K562 (cell line): ENCODE data around the gene SH3BGRL2. TPM values are rescaled to one million over a fixed set of nuclear protein-coding genes. Genes with fewer than 3 reads are reported as not detected.
A peak's percentile ranks its signal among the peaks of the same experiment; 100 is the strongest.

Source experiments
- ATAC-seq: fragments of 200-7000 bp; cut with Tn5 transposase; 3 replicates; pipeline ENCODE4 v1.9.1; 2020; ENCODE audit warnings: moderate library complexity
- BruUV-seq: library from RNA; stranded (reverse); fragments of 400-500 nt; replicated peaks from 2 replicates; lab custom pipeline; 2021; lab: Mats Ljungman, UMichigan
- CTCF ChIA-PET: fragments of 300-600 bp; formaldehyde crosslinking; extraction: SDS; loops from one replicate; lab custom pipeline; 2021; ENCODE audit warnings: low intra/inter-chr PET ratio; lab: Yijun Ruan, JAX
- POLR2A ChIA-PET: fragments of 300-600, 350-650 bp; sonication (Branson Sonifier 250); formaldehyde crosslinking; extraction: SDS; loops from one replicate; lab custom pipeline; 2021; ENCODE audit warnings: antibody characterized with exemption, inconsistent platforms; lab: Yijun Ruan, JAX
- DNase-seq, 4 experiments: peaks; one replicate each; pipeline versions ENCODE4 v3.0.0 to v3.0.0-alpha.2; 2011 to 2018; ENCODE audit warnings: low spot score in 3 of 4, mixed read lengths in 3 of 4; ENCODE audit errors: extremely low read depth in 1 of 4
- FAIRE-seq: peaks from 2 replicates; lab custom pipeline; 2011; peaks lifted over from hg19 to GRCh38; lab: Jason Lieb, UNC
- H2AFZ ChIP-seq: 2 replicates; pipeline ENCODE4 v1.6.0; 2011; ENCODE audit warnings: low read depth, low read length, control low read depth, inconsistent platforms
- H3K27ac ChIP-seq: fragments of 200-600 bp; 3 replicates; pipeline ENCODE4 v1.8.0; 2011; ENCODE audit warnings: low read depth, mild to moderate bottlenecking, control low read depth, inconsistent platforms, low read length, moderate library complexity, mixed read lengths; ENCODE audit errors: extremely low read depth
- H3K27me3 ChIP-seq, 2 experiments: fragments of 300-600 bp in 1 of 2; 2 replicates in 1 of 2; 3 replicates in 1 of 2; pipeline versions ENCODE4 v1.6.0 to v1.8.0; 2011; ENCODE audit warnings: inconsistent platforms in 2 of 2, low read length in 2 of 2, mild to moderate bottlenecking in 1 of 2, mixed read lengths in 1 of 2, moderate library complexity in 1 of 2; ENCODE audit not compliant: control insufficient read depth in 2 of 2, insufficient read depth in 2 of 2
- H3K36me3 ChIP-seq: fragments of 300-600 bp; 3 replicates; pipeline ENCODE4 v1.8.0; 2011; ENCODE audit warnings: mild to moderate bottlenecking, low read length, inconsistent platforms; ENCODE audit not compliant: control insufficient read depth, insufficient read depth
- H3K4me1 ChIP-seq, 2 experiments: fragments of 200-600 bp in 1 of 2; replicated peaks in 1 of 2; 2 replicates in 1 of 2; 3 replicates in 1 of 2; pipeline versions ENCODE4 v1.5.1 to v1.8.0; 2011; ENCODE audit warnings: inconsistent platforms in 2 of 2, low read length in 2 of 2, mild to moderate bottlenecking in 1 of 2, mixed read lengths in 1 of 2, moderate library complexity in 1 of 2; ENCODE audit not compliant: control insufficient read depth in 2 of 2, insufficient read depth in 2 of 2
- H3K4me2 ChIP-seq: 2 replicates; pipeline ENCODE4 v1.6.1; 2011; ENCODE audit warnings: low read length, control low read depth, inconsistent platforms, mixed read lengths; ENCODE audit not compliant: insufficient read depth
- H3K4me3 ChIP-seq: fragments of 200-600 bp; sonication (generic), shearing (Covaris generic); 2 replicates; pipeline ENCODE4 v1.5.1; 2016; ENCODE audit warnings: control low read depth, inconsistent platforms
- H3K79me2 ChIP-seq: fragments of 200-600 bp; 3 replicates; pipeline ENCODE4 v1.8.0; 2011; ENCODE audit warnings: low read length, inconsistent platforms; ENCODE audit not compliant: control insufficient read depth, insufficient read depth
- H3K9ac ChIP-seq, 2 experiments: 2 replicates each; pipeline versions ENCODE4 v1.6.0 to v1.6.1; 2011; ENCODE audit warnings: low read depth in 2 of 2, low read length in 2 of 2, control low read depth in 1 of 2, inconsistent platforms in 1 of 2, mild to moderate bottlenecking in 1 of 2, mixed read lengths in 1 of 2; ENCODE audit not compliant: insufficient read depth in 1 of 2
- H3K9me1 ChIP-seq: one replicate; pipeline ENCODE4 v1.6.0; 2011; ENCODE audit warnings: inconsistent platforms, mild to moderate bottlenecking, low read length, moderate library complexity; ENCODE audit not compliant: control insufficient read depth, insufficient read depth
- H3K9me3 ChIP-seq: replicated peaks from 2 replicates; pipeline ENCODE4 v1.5.1; 2011; ENCODE audit warnings: low read depth, low read length, inconsistent platforms; ENCODE audit not compliant: control insufficient read depth, insufficient read depth
- H4K20me1 ChIP-seq: replicated peaks from 2 replicates; pipeline ENCODE4 v1.6.1; 2011; ENCODE audit warnings: low read length, inconsistent platforms, mixed read lengths; ENCODE audit not compliant: control insufficient read depth, insufficient read depth
- CCNT2 ChIP-seq: IDR thresholded peaks from 2 replicates; pipeline ENCODE4 v1.6.1; 2011; ENCODE audit warnings: borderline replicate concordance, low read depth, mild to moderate bottlenecking, moderate library complexity, mixed read lengths, low read length; ENCODE audit not compliant: insufficient read length; ENCODE audit errors: extremely low read depth
- ELF1 ChIP-seq: fragments of 200-800 bp; sonication (Bioruptor generic); IDR thresholded peaks from 2 replicates; pipeline ENCODE4 v1.6.1; 2016; ENCODE audit warnings: missing genetic modification characterization, missing compliant biosample characterization
- EWSR1 ChIP-seq: fragments of 450-650 bp; IDR thresholded peaks from 2 replicates; pipeline ENCODE4 v1.6.1; 2018; ENCODE audit warnings: borderline replicate concordance, mild to moderate bottlenecking, low read depth, moderate library complexity; ENCODE audit not compliant: partially characterized antibody
- EZH2 ChIP-seq: IDR thresholded peaks from 2 replicates; pipeline ENCODE4 v1.6.1; 2012; ENCODE audit warnings: low read depth, mild to moderate bottlenecking, inconsistent platforms, low read length, borderline replicate concordance
- HDAC6 ChIP-seq: IDR thresholded peaks from 2 replicates; pipeline ENCODE4 v1.6.1; 2012; ENCODE audit warnings: low read depth, mild to moderate bottlenecking, control low read depth, inconsistent platforms, low read length, moderate library complexity
- HMG20A ChIP-seq: fragments of 450-650 bp; formaldehyde crosslinking; conservative IDR thresholded peaks from 2 replicates; pipeline ENCODE4 v1.4.0; 2020; ENCODE audit warnings: mild to moderate bottlenecking, mixed read lengths
- KAT2B ChIP-seq: IDR thresholded peaks from one replicate; pipeline ENCODE4 v1.6.1; 2012; ENCODE audit warnings: low read depth, mild to moderate bottlenecking, control low read depth, inconsistent platforms, low read length, moderate library complexity
- MCM3 ChIP-seq: fragments of 450-650 bp; IDR thresholded peaks from 2 replicates; pipeline ENCODE4 v1.6.1; 2016
- MED1 ChIP-seq: sonication (generic); formaldehyde crosslinking; IDR thresholded peaks from 2 replicates; pipeline ENCODE4 v1.8.1; 2023; ENCODE audit warnings: missing genetic modification reagents, borderline replicate concordance
- NFATC3 ChIP-seq: fragments of 450-650 bp; IDR thresholded peaks from 2 replicates; pipeline ENCODE4 v1.6.1; 2017; ENCODE audit warnings: mild to moderate bottlenecking
- YBX1 ChIP-seq: fragments of 450-650 bp; IDR thresholded peaks from 2 replicates; pipeline ENCODE4 v1.7.1; 2016; ENCODE audit warnings: mild to moderate bottlenecking
- ZBTB7A ChIP-seq: IDR thresholded peaks from 2 replicates; pipeline ENCODE4 v1.6.1; 2011; ENCODE audit warnings: low read depth, mild to moderate bottlenecking, low read length, moderate library complexity, borderline replicate concordance; ENCODE audit not compliant: control insufficient read depth
- ZKSCAN1 ChIP-seq: fragments of 150-350 bp; IDR thresholded peaks from 2 replicates; pipeline ENCODE4 v1.6.1; 2016; ENCODE audit warnings: low read depth, low read length
- WGBS: fragments of 100-300 bp; shearing (Covaris generic); methylation state at CpG from one replicate; pipeline ENCODE4 v1.1.6; 2016; ENCODE audit warnings: low coverage, mixed read lengths; ENCODE audit not compliant: insufficient coverage; ENCODE audit errors: missing lambda C conversion rate; 5-methylcytosine and 5-hydroxymethylcytosine counted together
- in situ Hi-C: fragments of 300-500 bp; cut with MboI; formaldehyde crosslinking; loops from 4 replicates; pipeline ENCODE4 v1.15.0; 2018; ENCODE audit warnings: inconsistent platforms, mixed read lengths
- intact Hi-C: fragments of 100-400 bp; cut with micrococcal nuclease; formaldehyde crosslinking; loops from 2 replicates; pipeline ENCODE4 v1.14.2; 2022
- polyA plus RNA-seq, 8 experiments: library from polyadenylated mRNA; depleted of rRNA in 4 of 8; stranded (reverse) in 5 of 8; unstranded in 3 of 8; fragments of >200 nt; fragmentation: Nextera tagmentation in 2 of 8; fragmentation: Illumina TruSeq in 1 of 8; extraction: Ambion mirVana in 2 of 8; extraction: Trizol in 1 of 8; gene quantifications; 2 replicates each; pipeline versions ENCODE4 v1.2.1 to v1.2.3, GENCODE V29; 2011 to 2014; ENCODE audit warnings: inconsistent platforms in 1 of 8, missing spikeins in 1 of 8
- total RNA-seq, 7 experiments: library from RNA; depleted of rRNA in 6 of 7; stranded (reverse); fragments of >200 nt in 6 of 7; fragmentation: Illumina TruSeq in 2 of 7; extraction: Trizol in 2 of 7; gene quantifications; 2 replicates each; pipeline versions ENCODE4 v1.2.1 to v1.2.3, GENCODE V29; 2011 to 2021; ENCODE audit warnings: low replicate concordance in 1 of 7
- TF ChIP-seq, protein P1 (sequence below): fragments of 250-450 bp; sonication (Bioruptor Pico); IDR thresholded peaks from 2 replicates; pipeline ENCODE4 v1.4.0; 2020; ENCODE audit warnings: mild to moderate bottlenecking
- TF ChIP-seq, protein P2 (sequence below), 2 experiments: IDR thresholded peaks in 1 of 2; conservative IDR thresholded peaks in 1 of 2; 2 replicates each; pipeline ENCODE4 v1.6.1; 2016; ENCODE audit warnings: low read depth in 2 of 2, mild to moderate bottlenecking in 1 of 2, missing compliant biosample characterization in 1 of 2, missing genetic modification characterization in 1 of 2, moderate library complexity in 1 of 2
- TF ChIP-seq, protein P3 (sequence below): fragments of 150-350 bp; conservative IDR thresholded peaks from 2 replicates; pipeline ENCODE4 v1.6.1; 2014; ENCODE audit warnings: low read length

The SH3BGRL2 gene
- total and polyA plus RNA-seq, 9 of the 15 experiments (the other 6 are each of a cell fraction or from before 2014, with no cell fraction given), result 4.4 to 12.1 (median 7.3) TPM

DNA sequence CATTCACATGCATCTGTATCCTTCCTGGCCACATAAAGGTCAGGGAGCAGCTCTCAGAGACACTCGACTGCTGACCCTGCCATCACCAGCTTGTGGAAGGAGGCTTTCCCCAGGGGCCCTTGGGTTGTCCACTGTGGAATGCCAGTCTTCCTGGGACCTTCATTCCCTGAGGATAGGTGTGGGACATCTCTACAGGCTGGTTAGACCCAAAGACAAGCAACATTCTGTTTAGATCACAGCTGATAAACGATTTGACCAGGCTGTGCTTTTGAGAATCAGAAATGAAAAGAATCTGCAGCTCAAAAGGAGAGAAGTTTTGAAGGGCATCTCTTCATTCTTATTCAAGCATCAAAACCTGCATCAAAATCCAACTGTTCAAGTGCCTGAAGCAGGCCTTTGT is 18.2 kb upstream of the SH3BGRL2 start:
- H3K79me2 ChIP-seq, result no peaks in the 10 kb centered on the region
- H3K4me1 ChIP-seq, result peaks cover 0 to 37% of the 10 kb centered on the region in 2 experiments; a peak in 3 of 5 replicates
- intact Hi-C loops (no loop called here), in situ Hi-C loops (no loop called here)
- H3K4me2 ChIP-seq, result no peak overlapping the region
- CTCF ChIA-PET, result no interaction called here
- no peak overlapping the region for H3K4me3 ChIP-seq
- FAIRE-seq (no peak), DNase-seq (no peak), ATAC-seq (no peak)
- H3K27me3 ChIP-seq, result no peaks in the 10 kb centered on the region
- BruUV-seq, result no TSS peak
- H3K27ac ChIP-seq, result no peak overlapping the region
- H4K20me1 ChIP-seq, result no peaks in the 10 kb centered on the region
- POLR2A ChIA-PET, result interaction anchor here (1.0 to 1.6 kb wide), 3 partner anchors 9 to 13 kb away, joined by 4 read pairs; no protein-coding TSS in a partner anchor
- H3K9me3 ChIP-seq, result no peaks in the 10 kb centered on the region
- H3K9ac ChIP-seq, result no peak overlapping the region
- no peaks in the 10 kb centered on the region for H3K36me3 ChIP-seq
- 0 out of 2 replicates have a peak overlapping the region, but pooled peaks have one; percentile 4 for H2AFZ ChIP-seq
- 28% methylated on average over 2 of the region's 2 CpGs for WGBS
- no peaks in the 10 kb centered on the region for H3K9me1 ChIP-seq
- TF ChIP-seq EWSR1 (no peak), ZKSCAN1 (no peak), HDAC6 (no peak), MCM3 (no peak), ZBTB7A (no peak), EZH2 (no peak), YBX1 (no peak), KAT2B (no peak), CCNT2 (no peak), ELF1 (tag) (no peak), HMG20A (no peak), NFATC3 (no peak), MED1 (CRISPR knock-in tag) (no peak)
- TF ChIP-seq, protein P1, sequence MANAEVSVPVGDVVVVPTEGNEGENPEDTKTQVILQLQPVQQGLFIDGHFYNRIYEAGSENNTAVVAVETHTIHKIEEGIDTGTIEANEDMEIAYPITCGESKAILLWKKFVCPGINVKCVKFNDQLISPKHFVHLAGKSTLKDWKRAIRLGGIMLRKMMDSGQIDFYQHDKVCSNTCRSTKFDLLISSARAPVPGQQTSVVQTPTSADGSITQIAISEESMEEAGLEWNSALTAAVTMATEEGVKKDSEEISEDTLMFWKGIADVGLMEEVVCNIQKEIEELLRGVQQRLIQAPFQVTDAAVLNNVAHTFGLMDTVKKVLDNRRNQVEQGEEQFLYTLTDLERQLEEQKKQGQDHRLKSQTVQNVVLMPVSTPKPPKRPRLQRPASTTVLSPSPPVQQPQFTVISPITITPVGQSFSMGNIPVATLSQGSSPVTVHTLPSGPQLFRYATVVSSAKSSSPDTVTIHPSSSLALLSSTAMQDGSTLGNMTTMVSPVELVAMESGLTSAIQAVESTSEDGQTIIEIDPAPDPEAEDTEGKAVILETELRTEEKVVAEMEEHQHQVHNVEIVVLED, result no peak
- TF ChIP-seq, protein P2, sequence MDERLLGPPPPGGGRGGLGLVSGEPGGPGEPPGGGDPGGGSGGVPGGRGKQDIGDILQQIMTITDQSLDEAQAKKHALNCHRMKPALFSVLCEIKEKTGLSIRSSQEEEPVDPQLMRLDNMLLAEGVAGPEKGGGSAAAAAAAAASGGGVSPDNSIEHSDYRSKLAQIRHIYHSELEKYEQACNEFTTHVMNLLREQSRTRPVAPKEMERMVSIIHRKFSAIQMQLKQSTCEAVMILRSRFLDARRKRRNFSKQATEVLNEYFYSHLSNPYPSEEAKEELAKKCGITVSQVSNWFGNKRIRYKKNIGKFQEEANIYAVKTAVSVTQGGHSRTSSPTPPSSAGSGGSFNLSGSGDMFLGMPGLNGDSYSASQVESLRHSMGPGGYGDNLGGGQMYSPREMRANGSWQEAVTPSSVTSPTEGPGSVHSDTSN (CRISPR knock-in tag; IDR thresholded peaks at IDR 0.05; ENCODE audit: low read depth), result no peak
- TF ChIP-seq, protein P2 (tag; conservative IDR thresholded peaks at IDR 0.05; ENCODE audit: low read depth), result no peak
- TF ChIP-seq, protein P3, sequence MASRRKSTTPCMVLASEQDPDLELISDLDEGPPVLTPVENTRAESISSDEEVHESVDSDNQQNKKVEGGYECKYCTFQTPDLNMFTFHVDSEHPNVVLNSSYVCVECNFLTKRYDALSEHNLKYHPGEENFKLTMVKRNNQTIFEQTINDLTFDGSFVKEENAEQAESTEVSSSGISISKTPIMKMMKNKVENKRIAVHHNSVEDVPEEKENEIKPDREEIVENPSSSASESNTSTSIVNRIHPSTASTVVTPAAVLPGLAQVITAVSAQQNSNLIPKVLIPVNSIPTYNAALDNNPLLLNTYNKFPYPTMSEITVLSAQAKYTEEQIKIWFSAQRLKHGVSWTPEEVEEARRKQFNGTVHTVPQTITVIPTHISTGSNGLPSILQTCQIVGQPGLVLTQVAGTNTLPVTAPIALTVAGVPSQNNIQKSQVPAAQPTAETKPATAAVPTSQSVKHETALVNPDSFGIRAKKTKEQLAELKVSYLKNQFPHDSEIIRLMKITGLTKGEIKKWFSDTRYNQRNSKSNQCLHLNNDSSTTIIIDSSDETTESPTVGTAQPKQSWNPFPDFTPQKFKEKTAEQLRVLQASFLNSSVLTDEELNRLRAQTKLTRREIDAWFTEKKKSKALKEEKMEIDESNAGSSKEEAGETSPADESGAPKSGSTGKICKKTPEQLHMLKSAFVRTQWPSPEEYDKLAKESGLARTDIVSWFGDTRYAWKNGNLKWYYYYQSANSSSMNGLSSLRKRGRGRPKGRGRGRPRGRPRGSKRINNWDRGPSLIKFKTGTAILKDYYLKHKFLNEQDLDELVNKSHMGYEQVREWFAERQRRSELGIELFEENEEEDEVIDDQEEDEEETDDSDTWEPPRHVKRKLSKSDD, result no peak
